Activated effector memory CD4-positive, alpha-beta T cell treated with anti-CD3 and anti-CD28 coated beads, Interleukin-2, amount 50 U/mL, for 16 hours (primary cell): ENCODE results near the gene STARD3.

Source experiments
- DNase-seq: peaks from one replicate; pipeline ENCODE4 v3.0.0-alpha.2; 2020

STARD3 gene

DNA sequence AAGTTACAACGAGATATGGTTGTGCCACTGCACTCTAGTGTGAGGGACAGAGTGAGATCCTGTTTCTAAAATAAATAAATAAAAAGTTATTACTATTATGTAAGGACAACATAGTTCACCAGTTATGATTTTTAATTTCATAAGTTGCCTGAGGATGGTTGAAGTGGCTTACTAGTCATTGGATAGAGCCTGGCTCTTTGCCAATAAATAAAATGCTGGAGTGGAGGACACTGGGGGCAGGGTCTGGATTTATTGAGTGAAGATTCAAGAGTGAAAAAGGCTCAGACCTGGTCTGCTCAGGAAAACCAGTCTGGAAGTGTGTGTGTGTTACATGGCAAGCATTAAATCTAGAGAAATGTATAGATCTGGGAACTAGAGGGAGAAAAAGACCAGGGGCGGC, 2.1 kb downstream of the STARD3 start:
- DNase-seq = no peak

DNA sequence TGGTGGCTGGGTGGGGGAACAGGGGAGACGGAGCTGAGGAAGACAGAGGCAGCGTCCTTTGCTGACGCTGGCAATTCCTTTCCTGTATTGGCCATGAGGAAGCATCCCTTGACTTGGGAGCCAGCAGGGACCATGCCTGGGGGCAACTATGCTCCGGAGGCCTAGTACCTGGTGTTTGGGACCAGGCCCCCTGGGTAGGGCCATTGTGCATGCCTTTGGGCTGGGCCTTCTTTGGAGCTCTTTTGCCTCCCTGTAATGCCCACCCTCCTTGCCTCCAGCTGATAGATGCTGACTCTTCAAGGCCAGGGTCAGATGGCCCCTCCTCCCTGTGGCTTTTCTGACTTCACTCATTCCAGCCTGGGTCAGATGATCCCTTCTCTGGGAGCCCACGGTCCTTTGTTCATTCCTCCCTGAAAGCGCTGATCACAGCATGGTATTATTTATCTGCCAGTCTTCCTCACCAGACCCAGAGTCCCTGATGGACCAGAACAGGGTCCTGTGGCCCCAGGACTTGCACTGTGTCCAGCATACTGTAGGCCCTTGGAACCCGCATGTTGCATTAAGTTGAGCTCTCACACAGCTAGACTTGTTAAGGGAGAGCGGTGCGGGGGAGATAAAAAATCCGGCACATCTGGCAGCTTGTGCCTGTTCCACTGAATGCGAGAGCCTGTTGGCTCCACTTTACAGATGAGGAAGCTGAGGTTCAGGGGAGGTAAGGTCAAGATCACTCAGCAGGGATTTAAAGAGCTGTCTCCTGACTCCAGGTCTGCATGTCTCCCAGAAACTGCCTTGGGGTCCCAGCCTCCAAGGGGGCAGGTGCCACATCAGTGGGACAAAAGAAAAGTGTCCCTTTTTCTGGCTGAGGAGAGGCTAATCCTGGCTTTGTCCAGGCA, 2.9 kb downstream of the STARD3 start:
- no peak for DNase-seq

DNA sequence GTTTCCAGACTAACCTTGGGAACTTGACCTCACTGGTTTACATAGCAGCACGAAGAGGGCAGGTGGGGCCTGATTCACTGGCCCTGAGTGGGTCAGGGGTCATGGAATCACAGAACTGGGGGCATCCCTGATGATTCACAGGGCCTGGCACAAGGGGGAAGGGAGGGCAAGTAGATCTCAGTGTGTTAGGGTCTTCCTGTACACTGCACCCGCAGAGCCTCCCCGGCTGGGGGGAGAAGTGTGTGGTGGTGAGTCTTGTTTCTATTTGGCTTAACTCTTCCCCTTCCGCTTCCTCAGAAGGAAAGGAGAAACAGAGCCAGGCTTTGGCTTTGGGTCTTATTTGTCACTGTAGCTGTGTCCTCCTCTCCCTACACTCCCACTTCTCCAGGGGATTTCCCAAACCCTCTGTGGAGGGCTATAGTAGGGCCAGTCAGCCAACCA, 3.7 kb downstream of the STARD3 start:
- DNase-seq = no peak

DNA sequence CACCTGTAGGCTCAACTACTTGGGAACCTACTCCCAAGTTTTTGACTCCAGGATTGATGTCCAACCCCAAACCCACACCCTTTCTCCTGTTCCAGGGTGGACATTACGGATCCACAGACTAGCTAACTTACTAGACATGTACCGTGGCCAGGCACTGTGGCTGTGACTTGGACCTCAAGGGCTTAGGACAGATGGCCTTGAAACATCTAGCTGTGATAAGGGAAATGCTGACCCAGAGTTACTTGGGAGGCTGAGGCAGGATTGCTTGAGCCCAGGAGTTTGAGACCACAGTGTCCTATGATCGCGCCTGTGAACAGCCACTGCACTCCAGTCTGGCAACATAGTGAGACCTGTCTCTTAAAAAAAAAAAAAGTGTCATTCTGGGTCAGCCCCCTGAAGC, 4.2 kb downstream of the STARD3 start:
- DNase-seq = no peak

DNA sequence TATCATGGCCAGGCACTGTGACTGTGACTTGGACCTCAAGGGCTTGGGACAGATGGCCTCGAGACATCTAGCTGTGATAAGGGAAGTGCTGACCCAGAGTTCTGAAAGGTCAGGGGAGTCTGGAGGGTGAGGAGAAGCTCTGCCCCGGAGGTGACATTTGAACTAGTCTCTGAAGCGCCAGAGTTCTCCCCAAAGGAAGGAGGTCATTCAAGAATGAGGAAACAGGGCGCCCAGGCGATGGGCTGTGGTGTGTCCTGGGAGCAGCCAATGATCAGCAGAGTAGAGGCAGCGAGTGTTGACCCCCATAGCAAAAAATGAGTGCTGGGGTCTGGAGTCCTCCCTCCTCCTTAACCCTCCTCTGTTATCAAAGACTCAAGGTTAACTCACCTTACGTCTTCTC, 4.9 kb downstream of the STARD3 start:
- DNase-seq = no peak

DNA sequence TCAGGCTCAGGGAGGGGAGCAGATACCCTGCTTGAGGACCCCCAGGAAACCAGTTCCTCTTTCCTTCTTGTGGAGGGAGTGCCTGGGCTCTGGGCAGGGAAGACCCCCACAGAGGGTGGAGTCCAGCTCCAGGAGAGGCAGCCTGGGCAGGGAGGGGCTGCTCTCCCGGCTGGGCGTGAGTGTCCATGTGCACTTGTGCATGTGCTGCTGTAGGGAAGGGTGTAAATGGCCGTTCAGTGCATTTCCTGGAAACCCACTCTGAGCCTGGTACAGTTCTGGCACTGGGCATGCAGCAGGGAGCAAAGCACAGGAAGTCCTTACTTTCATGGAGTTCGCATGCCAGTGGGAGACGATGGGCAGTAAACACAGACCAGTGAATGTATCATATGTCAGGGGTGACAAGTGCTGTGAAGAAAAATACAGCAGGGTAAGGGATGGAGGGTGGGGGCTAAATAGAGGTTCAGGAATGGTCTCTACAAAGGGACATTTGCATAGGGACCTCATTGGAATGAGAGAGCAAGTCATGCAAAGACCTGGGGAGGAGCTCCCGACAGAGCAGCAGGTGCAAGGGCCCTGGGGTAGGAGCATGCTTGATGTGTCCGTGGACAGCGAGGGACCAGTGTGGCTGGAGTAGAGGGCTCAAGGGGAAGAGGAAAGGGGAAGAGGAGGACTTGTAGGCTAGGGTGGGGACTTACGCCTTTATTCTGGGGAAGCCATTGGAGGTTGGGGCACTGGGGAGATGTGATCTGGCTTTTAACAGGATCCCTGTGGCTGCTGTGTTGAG, 5.5 kb downstream of the STARD3 start:
- no peak for DNase-seq

DNA sequence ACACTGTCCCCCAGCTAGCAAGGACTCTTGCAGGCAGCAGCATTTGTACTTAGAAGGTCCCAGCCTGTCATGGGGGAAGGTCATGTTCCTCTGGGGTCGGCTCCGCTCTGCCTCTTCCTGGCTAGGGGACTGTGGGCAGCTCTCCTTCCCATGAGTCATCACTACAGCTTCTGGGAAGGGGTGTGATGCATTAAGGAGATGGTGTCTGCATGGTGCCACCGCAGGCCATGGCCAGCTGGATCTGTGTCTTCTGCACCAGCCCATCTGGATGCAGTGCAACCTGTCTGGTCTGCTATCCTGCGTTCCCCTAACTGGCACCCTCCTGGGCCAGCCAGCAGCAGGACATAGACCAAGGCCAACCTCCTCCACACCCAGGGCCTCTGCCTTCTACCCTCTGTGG, 6.3 kb downstream of the STARD3 start:
- DNase-seq = no peak

DNA sequence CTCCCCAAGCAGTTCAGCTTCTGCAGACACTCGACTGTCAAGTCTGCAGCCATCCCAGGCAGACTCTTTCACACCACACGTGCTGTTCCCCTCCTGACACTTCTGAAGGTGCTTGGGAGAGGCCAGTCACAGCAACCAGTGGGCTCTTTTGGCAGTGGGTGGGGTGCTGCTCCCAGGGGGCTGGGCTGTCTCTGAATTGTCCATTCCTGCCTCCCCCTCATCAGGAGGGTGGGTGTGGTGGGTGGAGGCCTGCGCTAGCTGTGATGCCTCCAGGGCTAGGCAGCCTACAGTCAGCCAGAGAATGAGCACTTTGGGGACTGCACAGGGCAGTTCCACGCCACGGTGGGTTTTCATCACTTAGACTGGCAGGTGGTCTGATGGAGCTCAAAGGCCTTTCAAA, 10.3 kb downstream of the STARD3 start:
- no peak for DNase-seq

DNA sequence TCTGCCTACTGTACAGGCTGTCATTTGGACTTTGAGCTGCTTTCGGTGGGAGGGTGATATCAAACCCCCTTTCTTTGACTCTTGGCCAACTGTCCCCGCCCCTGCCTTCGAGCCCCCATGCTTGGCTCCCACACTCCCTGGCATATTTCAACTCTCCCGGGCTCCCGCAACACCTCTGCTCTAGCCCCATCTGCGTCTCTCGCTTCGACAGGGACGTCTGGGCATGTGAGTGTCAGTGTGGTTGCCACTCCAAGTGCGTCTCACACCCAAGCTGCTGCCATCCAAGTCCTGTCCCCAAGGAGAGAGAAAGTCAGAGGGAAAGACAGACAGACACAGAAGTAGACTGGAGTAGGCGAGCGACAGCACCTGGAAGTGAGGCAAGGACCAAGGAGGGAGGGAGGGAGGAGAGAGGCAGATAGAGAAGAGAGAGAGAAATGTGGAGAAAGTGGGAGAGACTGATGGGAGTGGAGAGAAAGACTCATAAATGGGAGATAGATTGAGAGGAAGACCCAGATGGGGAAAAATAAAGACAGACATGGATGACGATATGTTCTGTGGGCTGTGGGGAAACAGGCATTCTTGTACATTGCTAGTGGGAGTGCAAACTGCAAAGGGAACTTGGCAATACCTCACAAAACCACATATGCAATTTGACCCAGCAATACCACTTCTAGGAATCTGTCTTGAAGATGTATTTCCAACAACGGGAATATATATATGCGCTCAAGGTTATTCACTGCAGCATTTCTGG, 11.8 kb downstream of the STARD3 start:
- DNase-seq = no peak

DNA sequence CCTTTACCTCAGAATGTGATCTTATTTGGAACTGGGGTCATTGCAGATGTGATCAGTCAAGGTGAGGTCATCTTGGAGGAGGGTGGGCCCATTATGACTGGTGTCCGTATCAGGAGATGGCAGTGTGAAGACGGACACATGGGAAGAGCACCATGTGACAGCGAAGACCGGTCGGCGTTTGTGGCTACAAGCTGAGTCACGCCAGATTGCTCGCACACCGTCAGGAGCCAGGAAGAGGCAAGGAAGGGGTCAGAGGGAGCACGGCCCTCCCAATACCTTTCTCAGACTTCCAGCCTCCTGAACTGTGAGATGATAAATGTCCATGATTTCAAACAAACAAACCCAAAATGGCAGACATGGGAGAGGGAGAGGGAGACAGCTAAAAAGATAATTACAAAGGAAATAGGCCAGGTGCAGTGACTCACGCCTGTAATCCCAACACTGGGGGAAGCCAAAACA, 13.2 kb downstream of the STARD3 start:
- DNase-seq = no peak

DNA sequence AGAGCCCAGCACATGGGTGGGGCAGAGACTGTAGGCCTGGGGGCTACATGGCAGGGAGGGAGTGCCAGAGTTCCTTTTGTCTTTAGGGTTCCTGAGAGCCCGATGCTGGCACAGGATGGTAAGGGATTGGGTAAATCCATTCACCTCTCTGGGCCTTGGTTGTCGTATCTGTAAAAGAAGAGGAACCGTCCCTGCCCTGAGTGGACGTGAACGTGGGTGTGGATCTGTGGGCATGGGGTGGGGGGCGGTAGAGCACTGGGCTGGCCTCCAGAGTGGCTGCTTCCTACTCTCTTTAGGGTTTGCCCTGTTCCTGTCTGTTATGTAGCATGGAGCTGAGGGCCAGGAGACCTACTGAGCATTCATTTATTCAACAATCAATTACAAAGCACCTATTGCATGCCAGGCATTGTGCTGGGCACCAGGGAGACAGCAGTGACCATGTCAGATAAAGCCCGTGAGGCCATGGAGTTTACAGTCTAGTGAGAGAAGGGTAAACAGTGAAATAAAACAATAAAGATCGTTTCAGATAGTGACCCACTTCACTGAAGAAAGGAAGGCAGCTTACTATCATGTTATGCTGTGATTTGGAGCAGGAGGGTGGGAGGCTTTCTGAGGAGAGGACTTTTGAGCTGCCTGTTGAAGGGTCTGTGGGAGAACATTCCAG, 15.1 kb downstream of the STARD3 start:
- DNase-seq = no peak

DNA sequence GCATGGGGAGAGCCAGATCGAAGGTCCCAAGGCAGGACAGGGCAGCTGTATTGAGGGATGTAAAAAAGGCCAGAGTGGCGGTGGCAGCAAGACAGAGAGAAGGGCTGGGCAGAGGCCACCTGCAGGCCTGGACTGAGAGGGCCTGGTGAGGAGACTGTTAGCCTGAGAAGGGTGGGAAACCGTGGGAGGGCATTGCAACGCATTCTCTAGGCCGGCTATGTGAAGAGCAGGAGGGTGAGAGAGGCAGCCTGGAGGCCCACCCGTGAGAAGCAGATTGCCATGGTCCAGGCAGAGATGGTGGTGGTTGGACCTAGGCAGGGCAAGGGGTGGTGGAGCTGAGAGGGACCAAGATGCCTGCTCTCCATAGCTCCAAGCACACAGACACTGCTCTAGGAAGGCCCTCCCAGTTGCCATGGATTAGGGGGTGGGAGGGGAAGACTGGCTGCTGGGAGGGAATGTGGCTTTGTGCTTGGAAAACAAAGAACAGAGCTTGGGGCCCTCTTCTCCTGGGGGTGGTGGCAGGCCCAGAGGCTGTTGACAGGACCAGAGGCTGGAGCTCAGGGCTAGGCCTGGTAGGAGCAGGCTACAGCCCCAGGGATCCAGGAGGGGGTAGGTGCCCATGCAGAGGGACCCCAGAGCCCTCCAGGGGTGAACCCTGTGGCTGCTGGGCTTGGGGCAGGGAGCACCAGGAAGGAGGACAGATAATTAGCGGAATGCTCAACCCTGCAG, 15.8 kb downstream of the STARD3 start:
- DNase-seq = no peak

DNA sequence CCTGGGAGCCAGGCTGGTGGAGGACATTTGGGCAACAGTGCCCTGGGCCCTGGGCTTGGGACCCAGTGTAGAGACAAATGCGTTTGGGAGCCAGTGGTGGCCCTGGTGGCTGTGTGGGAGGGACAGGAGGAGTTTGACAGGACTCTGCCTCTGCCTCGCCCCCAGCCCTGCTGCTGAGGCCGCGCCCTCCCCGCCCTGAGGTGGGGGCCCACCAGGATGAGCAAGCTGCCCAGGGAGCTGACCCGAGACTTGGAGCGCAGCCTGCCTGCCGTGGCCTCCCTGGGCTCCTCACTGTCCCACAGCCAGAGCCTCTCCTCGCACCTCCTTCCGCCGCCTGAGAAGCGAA, 16.3 kb downstream of the STARD3 start:
- DNase-seq = no peak

DNA sequence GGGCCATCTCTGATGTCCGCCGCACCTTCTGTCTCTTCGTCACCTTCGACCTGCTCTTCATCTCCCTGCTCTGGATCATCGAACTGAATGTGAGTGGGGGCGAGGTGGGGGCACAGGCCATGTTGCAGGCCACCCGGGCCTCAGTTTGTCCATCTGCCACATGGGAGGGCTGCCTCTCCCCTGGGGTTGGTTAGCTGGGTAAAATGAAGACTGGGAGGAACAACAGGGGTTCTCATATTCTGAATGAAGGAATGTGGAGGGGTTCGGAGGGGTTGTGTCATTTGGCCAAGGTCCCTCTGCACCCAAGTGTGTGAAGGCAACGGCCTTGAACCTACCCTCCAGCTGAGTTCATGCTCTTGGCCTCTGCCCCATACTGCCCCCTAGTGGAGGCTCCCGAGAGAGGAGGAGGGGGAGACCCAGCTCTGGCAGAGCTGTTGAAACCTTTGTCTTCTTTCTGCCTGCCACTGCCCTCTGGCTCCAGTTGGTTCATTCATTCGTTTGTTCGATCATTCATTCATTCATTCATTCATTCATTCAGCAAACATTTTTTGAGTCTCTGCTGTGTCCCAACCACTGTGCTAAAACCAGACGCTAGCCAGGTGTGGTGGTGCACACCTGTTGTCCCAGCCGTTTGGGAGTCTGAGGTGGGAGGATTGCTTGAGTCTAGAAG, 16.9 kb downstream of the STARD3 start:
- peak; percentile 92 for DNase-seq

DNA sequence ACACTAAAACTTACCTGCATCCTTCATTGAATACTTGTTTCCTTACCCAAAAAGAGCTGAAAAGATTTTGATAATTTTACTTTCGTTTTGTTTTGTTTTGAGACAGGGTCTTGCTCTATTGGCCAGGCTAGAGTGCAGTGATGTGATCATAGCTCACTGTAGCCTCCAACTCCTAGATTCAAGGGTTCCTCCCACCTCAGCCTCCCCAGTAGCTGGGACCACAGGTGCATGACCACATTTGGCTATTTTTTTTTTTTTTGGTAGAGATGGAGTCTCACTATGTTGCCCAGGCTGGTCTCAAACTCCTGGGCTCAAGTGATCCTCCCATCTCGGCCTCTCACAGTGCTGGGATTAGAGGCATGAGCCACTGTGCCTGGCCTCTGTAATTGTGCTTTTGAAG, 18.2 kb downstream of the STARD3 start:
- no peak for DNase-seq

DNA sequence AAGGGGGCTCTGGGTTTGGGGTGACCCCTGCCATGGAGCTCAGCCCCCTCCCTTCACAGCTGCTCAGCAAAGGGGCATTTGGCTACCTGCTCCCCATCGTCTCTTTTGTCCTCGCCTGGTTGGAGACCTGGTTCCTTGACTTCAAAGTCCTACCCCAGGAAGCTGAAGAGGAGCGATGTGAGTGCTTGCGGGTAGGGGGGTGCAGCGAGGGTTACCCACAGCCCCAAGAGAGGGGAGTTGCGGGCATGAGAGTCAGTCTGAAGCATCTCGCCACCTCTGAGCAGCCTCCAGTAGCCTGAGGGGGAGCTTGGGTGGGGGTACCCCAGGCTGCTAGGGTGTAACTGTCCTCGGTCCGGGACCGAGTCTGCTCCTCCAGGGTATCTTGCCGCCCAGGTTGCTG, 21.4 kb downstream of the STARD3 start:
- no peak for DNase-seq

DNA sequence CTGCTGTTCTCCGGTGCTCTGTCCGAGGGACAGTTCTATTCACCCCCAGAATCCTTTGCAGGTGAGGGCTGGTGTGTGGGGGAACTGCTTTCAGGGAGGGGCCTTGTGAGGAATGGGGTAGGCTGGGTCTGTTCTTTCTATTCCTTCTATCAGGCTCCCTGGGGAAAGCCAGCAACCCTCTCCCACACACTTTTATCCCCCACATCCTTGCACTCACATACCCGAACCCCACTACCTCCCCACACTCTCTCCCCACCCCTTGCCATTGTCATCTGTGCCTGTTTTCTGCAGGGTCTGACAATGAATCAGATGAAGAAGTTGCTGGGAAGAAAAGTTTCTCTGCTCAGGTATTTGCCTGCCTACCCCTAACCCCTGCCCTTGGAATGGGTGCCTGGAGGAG, 21.8 kb downstream of the STARD3 start:
- no peak for DNase-seq

DNA sequence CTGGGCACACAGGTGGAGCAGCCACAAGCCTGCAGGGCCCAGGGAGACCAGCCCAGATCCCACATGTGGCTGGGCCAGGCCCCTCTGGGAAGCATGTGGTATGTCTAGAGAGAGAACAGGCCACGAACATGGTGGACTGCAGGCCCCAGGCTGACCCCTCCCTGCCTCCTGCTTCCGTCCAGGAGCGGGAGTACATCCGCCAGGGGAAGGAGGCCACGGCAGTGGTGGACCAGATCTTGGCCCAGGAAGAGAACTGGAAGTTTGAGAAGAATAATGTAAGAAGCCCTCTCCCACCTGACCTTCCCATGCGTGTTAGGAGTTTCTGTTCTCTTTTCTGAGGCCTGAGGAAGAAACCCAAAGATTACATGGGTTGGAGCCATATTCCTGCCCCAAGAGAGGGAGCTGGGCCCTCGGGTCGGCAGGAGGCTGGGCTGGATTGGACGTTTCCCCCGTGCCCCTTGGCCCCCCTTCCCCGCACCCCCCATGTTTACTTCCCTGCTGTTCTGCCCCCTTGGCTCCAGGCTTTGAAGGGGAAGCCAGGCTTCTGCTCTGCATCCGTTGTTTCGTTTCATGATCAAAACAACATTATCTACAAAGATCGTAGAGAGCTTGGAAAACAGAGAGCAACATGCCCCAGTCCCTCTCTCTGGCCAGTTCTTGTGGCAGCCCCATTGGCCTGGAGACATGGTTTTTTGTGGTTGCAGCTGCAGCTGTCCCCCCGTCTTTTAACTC, 22.5 kb downstream of the STARD3 start:
- no peak for DNase-seq

DNA sequence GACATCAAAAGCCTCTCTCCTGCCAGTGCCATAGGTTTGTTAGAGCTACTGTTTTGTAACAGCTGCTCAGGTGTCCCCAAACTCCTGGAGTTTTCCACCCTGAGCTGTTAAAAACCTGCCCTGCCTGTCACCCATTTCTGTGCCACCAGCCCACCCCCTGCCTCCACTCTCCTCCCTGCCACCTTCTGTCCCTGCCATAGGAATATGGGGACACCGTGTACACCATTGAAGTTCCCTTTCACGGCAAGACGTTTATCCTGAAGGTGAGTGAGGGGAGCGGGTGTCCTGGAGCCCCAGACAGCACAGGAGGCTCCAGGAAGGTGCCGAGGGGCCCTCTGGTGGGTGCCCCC, 23.0 kb downstream of the STARD3 start:
- no peak for DNase-seq

DNA sequence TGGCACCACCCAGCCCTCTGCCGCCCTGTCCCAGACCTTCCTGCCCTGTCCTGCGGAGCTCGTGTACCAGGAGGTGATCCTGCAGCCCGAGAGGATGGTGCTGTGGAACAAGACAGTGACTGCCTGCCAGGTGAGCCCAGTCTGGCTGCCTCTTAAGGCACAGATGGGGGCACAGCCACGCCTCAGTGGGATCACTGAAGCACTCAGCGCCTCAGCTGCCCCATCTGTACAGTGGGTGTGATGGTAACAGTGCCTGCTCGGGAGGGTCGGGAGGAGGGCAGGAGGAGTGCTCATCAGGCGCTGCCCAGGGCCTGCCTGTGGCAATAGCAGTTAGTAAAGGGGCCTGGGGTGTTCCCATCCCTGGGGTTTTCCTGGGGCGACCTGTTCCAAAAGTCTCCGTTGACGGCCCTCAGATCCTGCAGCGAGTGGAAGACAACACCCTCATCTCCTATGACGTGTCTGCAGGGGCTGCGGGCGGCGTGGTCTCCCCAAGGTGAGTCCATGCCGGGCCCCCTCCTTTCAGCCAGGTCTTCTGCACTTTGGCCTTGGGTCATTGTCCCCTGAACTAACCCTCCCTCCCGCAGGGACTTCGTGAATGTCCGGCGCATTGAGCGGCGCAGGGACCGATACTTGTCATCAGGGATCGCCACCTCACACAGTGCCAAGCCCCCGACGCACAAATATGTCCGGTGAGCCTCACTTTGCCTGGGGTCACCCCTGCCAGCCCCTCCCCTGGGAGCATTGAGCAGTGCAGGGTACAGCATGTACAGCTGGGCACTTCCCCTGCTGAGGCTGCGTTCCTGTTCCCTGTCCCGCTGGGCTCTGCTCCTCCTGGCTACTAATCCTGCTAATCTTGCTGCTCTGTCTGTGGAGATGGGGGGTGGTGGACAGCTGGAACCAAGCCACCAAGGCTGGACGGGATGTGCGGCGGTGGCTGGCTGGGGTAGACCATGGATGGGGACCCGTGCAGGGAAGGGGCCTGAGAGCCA, 23.7 kb downstream of the STARD3 start:
- DNase-seq = no peak
